Astrocyte of the hippocampus (primary cell): Measurements from ENCODE around the gene BOLA2B.
"Not testable (repeated sequence)": the region's sequence is repeated elsewhere in the genome, so short reads cannot be mapped to it uniquely, and the experiment has no call there.

ENCODE experiments used
- DNase-seq: peaks from one replicate; pipeline ENCODE4 v3.0.0; 2011; ENCODE audit warnings: low read depth, low spot score

The BOLA2B gene

DNA sequence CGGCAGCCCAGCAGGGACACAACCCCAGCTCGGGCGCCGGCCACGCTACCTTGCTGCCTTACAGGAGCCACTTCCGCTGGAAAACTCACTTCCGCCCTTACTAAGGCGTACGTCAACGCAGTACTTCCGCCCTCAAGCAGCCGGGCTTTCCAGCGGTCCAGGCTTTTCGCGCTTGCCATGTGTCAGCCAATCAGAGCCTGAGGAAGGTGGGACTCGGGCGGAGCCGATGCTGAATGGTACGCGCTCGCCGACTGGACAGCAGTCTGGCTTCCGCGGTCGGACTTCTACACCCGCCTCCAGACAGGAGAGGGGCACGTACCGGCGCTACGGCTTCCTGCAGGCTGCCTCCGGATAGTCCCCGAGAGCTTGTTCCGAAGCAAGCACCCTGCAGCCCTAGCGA lies at the start of gene BOLA2B, which contains the start of gene SLX1A:
Gene BOLA2B, minus strand, starts transcription at position 52 of the 400 bp plus-strand sequence. CDS start 71 bp downstream, outside the sequence.
Gene SLX1A, plus strand, starts transcription at position 261 of the 400 bp plus-strand sequence. CDS start 210 bp downstream, outside the sequence.
- not testable (repeated sequence) for DNase-seq

DNA sequence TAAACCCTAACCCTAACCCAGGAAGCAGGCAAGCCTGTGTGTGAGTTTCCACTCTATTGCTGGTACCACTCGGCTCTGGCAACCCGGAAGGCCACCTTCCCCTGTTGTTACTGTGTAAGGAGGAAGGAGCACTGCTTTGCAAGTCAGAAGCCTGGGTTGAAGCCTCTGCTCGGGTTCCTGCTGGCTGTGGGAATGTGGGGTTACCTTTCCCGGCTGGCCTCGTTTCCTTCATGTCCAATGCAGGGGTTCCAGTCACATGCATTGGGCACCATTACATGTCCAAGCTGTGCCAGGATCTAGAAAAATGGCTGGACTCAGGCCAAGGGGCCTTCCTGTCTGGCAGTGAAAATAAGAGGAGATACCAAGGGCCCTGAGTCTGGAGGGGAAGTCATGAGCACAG lies 23.6 kb upstream of the BOLA2B start:
- not testable (repeated sequence) for DNase-seq

DNA sequence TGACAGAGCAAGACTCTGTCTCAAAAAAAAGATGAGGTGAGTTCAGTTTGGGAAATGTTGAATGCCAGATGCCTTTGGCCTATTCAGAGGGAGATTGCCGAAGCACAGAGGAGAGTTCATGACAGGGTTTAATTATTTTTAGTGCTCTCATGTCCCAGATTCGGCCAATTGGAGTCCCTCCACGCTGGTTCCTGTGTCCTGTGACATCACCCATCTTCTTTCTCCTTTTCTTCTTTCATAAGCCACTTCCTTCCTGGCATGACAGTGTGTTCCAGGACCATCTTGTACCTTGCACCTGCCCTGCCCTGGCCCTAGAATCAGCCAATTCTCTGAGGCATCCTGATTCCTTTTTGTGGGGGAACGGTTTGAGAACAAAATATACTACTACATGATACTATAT lies 17.9 kb upstream of the BOLA2B start:
- DNase-seq: not testable (repeated sequence)

DNA sequence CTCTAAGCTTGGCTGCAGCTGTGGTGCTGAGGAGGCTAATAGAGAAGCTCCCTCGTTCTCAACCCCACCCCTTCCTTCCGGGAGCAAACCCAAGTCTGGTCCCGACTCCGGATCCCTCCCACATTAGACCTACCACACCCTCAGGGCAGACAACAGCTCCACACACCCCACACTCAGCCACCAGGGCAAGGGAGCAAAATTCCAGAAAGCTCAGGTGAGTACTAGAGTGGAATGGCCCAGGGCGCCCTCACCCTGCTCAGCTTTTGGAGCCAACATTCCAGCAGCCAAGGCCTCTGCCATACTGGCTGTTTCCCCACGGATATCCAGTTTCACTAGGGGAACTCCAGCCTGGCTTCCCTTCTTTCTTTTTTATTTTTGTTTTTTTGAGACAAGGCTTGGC lies 15.6 kb upstream of the BOLA2B start:
- DNase-seq: not testable (repeated sequence)

DNA sequence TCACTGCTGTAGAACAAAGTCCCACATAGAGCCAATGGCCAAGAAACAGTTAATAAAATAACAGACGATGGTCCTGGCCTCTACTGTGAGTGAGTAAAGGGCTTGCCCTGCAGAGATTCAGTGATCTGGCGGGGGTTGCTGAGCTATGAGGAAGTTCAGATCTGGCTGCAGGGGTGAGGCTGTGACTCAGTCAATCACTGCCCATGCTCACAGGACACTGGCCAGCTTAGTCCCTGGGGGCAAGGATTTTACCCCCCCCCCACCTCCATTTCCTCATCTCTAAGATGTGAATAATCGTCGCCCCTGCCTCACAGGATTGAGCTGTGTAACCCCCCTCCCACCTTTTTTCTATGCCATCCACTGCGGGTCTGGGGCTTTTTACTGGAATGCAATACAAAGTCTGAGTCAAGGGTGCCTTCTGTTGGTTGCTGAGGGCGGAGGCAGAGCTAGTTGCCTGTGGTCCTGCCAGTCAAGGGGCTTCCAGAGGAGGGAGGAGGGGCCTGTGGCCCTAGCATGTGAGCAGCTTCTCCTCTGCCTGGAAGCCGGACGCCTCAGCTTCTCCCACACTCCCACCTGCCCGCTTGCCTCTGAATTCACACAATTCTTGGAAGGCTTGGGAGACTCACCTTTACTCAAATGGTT lies 13.7 kb upstream of the BOLA2B start:
- not testable (repeated sequence) for DNase-seq

DNA sequence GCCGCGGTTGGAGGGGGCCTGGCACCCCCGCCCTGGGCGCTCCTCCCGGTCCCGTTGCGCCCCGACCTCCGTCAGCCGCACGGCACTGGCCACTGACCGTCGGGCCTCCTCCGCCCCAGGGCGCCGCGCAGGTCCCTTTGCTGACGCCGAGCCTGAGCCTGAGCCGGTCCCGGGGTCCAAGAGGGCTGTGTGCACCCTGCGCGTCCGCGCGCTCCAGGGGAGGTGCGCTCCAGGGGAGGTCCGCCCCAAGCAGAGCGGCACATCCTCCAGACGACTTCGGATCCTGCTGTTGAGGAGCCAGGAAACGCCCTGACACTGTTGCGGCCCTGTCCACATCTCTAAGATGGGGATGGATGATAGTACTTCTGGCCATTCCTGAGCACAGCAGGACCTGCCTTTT lies 12.8 kb upstream of the BOLA2B start:
- not testable (repeated sequence) for DNase-seq

DNA sequence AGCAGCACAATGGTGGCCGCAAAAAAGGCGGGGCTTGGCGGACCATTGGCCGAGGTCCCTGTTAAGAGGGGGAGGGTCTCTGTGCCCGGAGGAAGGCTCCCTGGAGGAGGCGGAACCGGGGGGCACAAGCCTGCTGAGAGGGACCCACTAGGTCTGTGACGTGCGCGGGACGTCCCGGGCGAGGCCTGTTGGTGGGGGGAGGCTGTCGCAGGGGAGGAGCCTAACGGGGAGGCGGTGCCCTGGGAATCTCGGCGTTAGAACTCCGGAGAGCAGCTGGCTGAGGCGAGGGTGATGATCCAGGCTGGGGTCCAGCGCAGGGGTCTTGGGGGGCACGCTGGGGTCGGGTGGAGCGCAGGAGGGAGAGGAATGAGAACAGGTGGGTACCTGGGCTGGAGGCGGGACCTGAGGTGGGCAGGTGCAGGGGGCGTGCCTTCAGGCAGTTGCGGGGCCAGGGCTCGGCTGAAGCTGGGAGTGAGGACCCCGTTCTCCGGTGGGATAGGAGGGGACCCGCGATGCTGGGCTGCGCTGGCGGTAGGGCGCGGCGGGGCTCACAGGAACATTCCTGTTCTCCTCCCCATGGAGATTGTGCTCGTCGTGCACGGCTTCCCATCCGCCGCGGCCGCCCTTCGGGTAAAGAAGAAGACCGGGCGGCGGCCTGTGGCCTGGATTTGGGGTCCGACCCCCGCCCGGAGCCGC lies 12.2 kb upstream of the BOLA2B start:
- not testable (repeated sequence) for DNase-seq

DNA sequence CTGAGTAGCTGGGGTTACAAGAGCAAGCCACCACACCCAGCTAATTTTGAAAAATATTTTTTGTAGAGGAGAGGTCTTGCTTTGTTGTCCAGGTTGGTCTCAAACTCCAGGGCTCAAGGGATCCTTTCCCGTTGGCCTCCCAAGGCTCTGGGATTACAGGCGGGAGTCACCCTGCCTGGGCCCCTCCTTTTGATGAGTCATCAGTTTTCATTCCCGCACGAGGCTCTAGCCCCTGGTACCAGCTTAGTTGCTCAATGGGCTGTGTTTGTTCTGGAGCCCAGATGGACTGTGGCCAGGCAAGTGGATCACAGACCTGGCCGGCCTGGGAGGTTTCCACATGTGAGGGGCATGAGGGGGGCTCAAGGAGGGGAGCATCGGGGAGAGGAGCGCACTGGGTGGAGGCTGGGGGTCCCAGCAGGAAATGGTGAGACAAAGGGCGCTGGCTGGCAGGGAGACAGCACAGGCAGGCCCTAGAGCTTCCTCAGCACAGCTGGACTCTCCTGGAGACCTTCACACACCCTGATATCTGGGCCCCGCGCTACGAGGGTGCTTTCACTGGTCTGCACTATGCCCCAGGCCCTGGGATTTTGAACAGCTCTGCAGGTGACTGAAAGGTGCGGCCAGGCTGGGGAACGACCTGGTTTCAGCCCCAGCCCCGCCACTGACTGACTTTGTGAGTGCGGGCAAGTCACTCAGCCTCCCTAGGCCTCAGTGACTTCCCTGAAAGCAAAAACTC lies 6.3 kb upstream of the BOLA2B start:
- not testable (repeated sequence) for DNase-seq

DNA sequence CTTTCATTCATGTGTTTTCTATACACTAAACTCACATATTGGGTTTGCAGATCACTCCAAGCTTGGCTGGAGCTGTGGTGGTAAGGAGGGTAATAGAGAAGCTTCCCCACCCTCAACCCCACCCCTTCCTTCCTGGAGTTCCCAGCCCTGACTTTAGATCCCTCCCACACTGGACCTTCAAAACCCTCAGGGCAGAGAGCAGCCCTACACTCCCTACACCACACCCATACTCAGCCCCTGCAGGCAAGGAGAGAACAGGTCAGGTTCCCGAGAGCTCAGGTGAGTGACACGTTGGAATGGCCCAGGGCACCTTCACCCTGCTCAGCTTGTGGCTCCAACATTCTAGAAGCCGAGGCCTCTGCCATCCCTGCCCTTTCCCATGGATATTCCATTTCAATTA lies 5.6 kb upstream of the BOLA2B start, which contains the start of gene SULT1A3:
Gene SULT1A3, plus strand, starts transcription at position 207 of the 400 bp plus-strand sequence. CDS start 1,474 bp downstream, outside the sequence.
- DNase-seq: not testable (repeated sequence)

DNA sequence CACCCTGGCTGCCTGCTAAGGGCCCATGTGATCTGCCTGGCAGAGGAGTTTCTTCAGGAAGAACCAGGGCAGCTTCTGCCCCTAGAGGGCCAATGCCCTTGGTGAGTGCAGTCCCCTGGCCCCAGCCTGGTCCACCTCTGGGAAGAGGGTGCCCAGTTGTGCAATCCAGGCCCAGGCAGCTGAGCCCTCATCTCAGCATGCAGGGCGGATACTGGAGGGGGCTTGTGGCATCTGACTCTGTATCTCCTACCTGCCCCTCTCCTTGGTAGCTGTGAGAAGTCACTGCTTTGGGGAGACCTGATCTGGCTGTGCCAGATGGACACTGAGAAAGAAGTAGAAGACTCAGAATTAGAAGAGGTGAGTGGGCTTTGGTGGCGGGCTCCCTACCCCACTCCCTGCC lies 3.5 kb upstream of the BOLA2B start:
- DNase-seq: not testable (repeated sequence)

DNA sequence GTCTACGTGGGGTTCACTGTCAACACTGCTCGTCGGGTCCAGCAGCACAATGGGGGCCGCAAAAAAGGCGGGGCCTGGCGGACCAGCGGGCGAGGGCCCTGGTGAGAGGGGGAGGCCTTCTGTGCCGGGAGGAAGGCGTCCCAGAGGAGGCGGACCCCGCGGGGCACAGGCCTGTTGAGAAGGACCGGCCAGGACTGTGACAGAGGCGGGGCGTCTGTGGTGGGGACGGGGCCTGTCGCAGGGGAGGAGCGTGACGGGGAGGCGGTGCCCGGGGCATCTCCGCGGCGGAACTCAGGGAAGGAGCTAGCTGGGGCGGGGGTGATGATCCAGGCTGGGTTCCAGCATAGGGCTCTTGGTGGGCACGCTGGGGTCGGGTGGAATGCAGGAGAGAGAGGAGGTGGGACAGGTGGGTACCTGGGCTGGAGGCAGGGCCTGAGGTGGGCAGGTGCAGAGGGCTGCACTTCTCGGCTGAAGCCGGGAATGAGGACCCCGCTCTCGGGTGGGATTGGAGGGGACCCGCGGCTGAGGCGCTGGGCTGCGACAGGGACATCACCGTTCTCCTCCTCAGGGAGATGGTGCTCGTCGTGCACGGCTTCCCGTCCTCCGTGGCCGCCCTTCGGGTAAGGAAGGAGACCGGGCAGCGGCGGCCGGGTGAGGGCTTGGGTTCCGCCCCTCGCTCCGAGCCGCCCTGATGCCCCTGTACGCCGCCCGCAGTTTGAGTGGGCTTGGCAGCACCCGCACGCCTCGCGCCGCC lies 883 bp upstream of the BOLA2B start:
- DNase-seq: not testable (repeated sequence)

DNA sequence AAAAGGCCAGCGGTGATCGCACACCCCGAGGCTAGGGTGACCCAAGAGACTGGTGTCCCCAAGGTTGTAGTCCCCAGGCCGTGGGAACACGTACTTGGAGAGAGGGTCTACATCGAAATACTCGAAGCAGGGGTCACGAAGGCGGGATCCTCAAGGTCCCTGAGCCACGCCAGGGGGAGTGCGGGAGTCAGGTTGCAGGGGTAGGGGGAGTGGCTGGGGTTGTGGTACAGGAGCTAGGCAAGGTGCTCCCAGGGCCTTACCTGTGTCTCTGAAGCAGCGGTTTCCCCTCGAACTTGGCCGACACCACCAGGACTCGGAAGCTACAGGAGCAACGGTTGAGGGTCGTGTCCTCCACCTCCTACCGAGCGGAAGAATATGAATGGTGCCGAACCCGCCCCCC lies 368 bp downstream of the BOLA2B start:
- DNase-seq: not testable (repeated sequence)

DNA sequence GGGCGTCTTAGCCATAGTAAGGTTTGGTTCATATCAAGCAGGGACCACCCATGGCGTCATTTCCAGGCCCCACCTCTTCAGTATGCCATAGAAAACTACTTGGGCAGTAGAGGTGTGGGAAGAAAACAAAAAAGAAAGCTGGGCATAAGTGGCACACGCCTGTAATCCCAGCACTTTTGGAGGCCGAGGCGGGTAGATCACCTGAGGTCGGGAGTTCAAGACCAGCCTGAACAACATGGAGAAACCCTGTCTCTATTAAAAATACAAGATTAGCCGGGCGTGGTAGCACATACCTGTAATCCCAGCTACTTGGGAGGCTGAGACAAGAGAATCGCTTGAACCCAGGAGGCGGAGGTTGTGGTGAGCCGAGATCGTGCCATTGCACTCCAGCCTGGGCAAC lies 2.3 kb downstream of the BOLA2B start:
- not testable (repeated sequence) for DNase-seq

DNA sequence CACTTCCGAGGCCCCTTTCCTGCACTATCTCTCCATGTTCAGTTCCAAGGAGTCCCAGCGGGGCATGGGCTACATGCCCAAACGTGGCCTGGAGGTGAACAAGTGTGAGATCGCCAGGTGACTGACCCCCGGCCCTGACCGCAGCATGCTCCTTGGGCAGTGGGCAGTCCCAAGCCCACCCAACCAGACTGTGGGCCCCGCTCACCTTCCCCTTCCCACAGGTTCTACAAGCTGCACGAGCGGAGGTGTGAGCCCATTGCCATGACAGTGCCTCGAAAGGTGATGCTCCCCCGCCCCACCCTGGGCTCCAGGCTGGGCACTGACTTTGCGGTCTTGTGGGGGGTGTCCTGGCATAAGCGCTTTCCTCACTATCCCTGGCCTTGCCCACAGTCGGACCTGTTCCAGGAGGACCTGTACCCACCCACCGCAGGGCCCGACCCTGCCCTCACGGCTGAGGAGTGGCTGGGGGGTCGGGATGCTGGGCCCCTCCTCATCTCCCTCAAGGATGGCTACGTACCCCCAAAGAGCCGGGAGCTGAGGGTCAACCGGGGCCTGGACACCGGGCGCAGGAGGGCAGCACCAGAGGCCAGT lies 5.4 kb downstream of the BOLA2B start:
- no peak for DNase-seq

DNA sequence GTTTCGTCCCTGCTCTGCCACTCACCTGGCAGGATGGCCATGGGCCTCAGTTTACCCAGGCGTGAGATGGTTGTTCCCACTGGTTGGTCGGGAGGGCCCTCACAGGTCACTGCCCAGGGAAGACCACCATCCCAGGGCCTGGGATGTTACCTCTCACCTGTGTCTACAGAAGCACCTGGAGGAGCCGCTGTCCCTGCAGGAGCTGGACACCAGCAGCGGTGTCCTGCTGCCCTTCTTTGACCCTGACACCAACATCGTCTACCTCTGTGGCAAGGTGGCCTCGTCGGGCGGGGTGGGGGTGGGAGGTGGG lies 6.0 kb downstream of the BOLA2B start:
- no peak for DNase-seq

DNA sequence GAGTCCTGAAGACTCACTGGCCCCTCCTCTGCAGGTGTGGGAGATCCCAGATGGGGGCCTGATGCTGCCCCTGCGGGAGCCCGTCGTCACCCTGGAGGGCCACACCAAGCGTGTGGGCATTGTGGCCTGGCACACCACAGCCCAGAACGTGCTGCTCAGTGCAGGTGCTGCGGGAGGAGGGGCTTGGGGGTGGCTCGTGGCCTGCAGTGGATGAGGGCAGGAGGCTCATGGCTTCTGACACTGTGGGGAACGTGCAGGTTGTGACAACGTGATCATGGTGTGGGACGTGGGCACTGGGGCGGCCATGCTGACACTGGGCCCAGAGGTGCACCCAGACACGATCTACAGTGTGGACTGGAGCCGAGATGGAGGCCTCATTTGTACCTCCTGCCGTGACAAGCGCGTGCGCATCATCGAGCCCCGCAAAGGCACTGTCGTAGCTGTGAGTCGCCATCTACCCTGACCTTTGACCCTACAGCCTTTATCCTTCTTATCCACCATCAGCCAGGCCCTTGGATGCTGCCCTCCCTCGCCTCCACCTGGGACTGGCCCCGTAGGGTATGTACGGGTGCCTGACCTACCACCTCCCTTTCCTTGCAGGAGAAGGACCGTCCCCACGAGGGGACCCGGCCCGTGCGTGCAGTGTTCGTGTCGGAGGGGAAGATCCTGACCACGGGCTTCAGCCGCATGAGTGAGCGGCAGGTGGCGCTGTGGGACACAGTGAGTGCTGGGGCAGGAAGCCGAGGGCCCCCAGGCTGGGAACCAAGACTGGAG lies 6.5 kb downstream of the BOLA2B start:
- peak; percentile 44 for DNase-seq

DNA sequence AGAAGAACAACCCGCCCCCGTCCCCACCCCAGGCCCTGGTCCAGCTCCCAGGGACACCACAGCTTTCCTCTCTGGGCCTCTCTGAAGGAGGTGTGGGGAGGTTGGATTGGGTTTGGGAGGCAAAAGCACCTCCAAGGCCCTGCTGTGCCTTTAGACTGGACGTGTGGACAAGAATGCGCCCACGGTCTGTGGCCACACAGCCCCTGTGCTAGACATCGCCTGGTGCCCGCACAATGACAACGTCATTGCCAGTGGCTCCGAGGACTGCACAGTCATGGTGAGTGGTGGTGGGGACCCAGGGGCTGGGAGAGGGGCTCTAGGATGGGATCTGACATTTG lies 7.1 kb downstream of the BOLA2B start:
- DNase-seq: no peak

DNA sequence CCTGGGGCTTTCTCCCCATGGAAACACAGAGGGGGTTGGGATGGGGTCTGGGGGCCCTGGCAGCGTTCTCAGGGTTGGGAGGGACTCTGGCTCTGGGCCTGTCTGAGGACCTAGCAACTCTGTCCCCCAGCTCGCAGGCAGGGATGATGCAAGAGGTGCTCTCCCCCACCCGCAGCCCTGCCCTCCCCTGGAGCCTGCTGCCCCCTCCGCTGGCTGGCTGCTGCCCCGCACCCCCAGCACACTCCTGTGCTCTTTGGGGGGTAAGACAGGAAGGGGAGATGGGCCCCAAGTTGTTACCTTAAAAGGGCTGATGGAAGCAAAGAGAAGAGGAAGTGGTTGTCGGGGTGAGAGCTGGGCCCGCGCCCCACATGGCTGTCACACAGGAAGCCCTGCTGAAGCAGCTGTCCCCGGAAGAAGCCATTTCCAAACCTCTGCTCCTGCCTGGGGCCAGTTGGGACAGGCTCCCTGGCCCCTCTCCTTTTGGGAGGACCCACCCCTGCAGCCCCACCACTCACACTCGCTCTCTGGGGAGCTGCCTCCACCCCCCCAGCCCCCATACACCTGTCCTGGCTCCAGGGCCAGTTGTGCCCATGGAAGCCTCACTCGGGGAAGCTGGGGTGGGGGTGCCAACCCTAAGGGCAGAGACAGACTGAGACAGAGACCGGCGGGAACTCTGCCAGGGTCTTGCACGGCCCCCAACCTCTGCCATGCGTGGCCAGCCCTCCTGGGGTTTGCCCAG lies 7.6 kb downstream of the BOLA2B start:
- no peak for DNase-seq

DNA sequence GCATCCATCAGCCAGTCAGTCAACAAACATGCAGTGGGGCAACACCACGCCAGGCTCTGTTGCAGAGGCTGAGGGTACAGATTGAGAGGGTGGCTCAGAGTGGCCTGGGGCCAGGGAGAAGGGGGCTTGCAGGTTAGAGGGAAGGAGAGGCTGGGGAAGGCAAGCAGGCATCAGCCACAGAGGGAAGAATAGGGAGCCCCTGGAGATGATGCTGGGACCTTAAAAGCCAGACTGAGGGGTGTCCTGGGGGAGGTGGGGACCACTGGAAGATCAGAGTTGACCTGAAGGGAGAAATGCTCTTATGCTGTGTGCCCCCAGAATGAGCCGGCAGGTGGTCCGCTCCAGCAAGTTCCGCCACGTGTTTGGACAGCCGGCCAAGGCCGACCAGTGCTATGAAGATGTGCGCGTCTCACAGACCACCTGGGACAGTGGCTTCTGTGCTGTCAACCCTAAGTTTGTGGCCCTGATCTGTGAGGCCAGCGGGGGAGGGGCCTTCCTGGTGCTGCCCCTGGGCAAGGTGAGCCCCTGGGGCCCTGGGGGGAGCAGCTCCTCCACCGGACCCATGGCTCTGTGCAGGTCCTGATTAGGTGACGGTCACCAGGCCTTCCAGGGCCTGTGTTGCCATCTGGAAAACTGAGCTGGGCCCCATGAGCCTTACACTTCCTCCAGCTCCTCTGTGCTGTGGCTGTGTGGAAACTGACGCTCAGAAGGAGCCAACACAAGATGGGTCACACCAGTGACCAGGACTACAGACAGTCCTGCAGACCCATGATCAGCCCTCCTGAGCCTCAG lies 8.4 kb downstream of the BOLA2B start:
- DNase-seq: no peak
